ENCODE measurements around the gene B3GALT5.

DNA sequence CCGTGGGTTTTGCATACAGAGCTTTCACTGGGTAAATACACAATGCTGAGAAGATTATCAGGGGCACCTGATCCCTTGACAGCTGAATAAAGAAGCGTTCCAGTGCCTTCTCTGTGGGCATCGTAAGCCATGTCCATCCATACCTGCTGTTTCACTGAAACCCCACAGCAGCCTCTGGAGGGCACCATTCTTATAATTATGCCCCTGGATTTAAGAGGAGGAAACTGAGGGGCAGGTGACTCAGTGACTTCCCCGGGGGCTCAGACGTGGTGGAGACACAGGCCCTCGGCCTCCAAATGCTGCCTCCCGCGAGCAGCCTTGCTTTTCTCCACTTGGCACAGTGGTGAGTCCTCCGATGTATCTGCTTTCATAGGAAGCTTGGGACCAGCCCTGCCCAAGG, 56.7 kb downstream of the B3GALT5 start:
- TF ChIP-seq, protein P1, sequence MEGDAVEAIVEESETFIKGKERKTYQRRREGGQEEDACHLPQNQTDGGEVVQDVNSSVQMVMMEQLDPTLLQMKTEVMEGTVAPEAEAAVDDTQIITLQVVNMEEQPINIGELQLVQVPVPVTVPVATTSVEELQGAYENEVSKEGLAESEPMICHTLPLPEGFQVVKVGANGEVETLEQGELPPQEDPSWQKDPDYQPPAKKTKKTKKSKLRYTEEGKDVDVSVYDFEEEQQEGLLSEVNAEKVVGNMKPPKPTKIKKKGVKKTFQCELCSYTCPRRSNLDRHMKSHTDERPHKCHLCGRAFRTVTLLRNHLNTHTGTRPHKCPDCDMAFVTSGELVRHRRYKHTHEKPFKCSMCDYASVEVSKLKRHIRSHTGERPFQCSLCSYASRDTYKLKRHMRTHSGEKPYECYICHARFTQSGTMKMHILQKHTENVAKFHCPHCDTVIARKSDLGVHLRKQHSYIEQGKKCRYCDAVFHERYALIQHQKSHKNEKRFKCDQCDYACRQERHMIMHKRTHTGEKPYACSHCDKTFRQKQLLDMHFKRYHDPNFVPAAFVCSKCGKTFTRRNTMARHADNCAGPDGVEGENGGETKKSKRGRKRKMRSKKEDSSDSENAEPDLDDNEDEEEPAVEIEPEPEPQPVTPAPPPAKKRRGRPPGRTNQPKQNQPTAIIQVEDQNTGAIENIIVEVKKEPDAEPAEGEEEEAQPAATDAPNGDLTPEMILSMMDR (conservative IDR thresholded peaks at IDR 0.05) = no peak
- no peak for TF ChIP-seq EZH2 (IDR thresholded peaks at IDR 0.05; ENCODE audit: low read depth)

Data from PC-9 (cell line).